H1 (cell line): ENCODE measurements around the gene PLEKHM3. TPM values are rescaled to one million over a fixed set of nuclear protein-coding genes. Genes with fewer than 3 reads are reported as not detected.

Experiments
- CTCF ChIA-PET: fragments of 300-600 bp; sonication (Branson Sonifier 250); formaldehyde crosslinking; loops from one replicate; lab custom pipeline; 2021; ENCODE audit not compliant: partially characterized antibody; lab: Charles Lee
- POLR2A ChIA-PET: fragments of 300-600 bp; sonication (Branson Sonifier 250); formaldehyde crosslinking; loops from one replicate; lab custom pipeline; 2021; ENCODE audit warnings: inconsistent platforms; ENCODE audit not compliant: partially characterized antibody; lab: Charles Lee
- DNase-seq, 2 experiments: peaks; one replicate each; pipeline versions ENCODE4 v3.0.0 to v3.0.0-alpha.2; 2010 to 2022; ENCODE audit warnings: low spot score in 2 of 2, low read depth in 1 of 2, mixed read lengths in 1 of 2
- FAIRE-seq: peaks from 2 replicates; lab custom pipeline; 2011; peaks lifted over from hg19 to GRCh38; lab: Jason Lieb, UNC
- H2AFZ ChIP-seq: 2 replicates; pipeline ENCODE4 v1.8.1; 2012; ENCODE audit warnings: low read length, inconsistent platforms
- H2AK5ac ChIP-seq: 2 replicates; pipeline ENCODE4 v1.6.1; 2013; ENCODE audit warnings: low read depth, low read length
- H2BK120ac ChIP-seq: replicated peaks from 2 replicates; pipeline ENCODE3; 2013; ENCODE audit warnings: low read depth, low read length, inconsistent platforms
- H2BK12ac ChIP-seq: 2 replicates; pipeline ENCODE4 v1.6.1; 2013; ENCODE audit warnings: low read depth, low read length
- H2BK15ac ChIP-seq: 2 replicates; pipeline ENCODE4 v1.6.1; 2013; ENCODE audit warnings: low read length
- H2BK20ac ChIP-seq: 2 replicates; pipeline ENCODE4 v1.6.1; 2013; ENCODE audit warnings: low read length
- H2BK5ac ChIP-seq: 2 replicates; pipeline ENCODE4 v1.6.1; 2013; ENCODE audit warnings: low read depth, low read length
- H3K14ac ChIP-seq: 2 replicates; pipeline ENCODE4 v1.6.1; 2013; ENCODE audit warnings: inconsistent platforms; ENCODE audit not compliant: insufficient read length
- H3K18ac ChIP-seq: 2 replicates; pipeline ENCODE4 v1.6.1; 2013; ENCODE audit warnings: low read length; ENCODE audit errors: extremely low read depth
- H3K23ac ChIP-seq: 2 replicates; pipeline ENCODE4 v1.6.1; 2013; ENCODE audit warnings: inconsistent platforms; ENCODE audit not compliant: insufficient read length
- H3K23me2 ChIP-seq: 2 replicates; pipeline ENCODE4 v1.6.1; 2013; ENCODE audit warnings: low read depth, low read length
- H3K27ac ChIP-seq: 2 replicates; pipeline ENCODE4 v1.6.1; 2011; ENCODE audit warnings: low read depth, low read length, inconsistent platforms
- H3K27me3 ChIP-seq, 4 experiments: replicated peaks in 1 of 4; 1 replicate in 1 of 4; 2 replicates in 3 of 4; pipeline versions ENCODE4 v1.6.1 to v1.8.1; 2011 to 2013; ENCODE audit warnings: low read length in 3 of 4, mild to moderate bottlenecking in 3 of 4, inconsistent platforms in 2 of 4, mixed read lengths in 2 of 4, moderate library complexity in 1 of 4; ENCODE audit not compliant: control insufficient read depth in 3 of 4, insufficient read depth in 3 of 4; ENCODE audit errors: extremely low read depth in 1 of 4
- H3K36me3 ChIP-seq, 4 experiments: 2 replicates each; pipeline versions ENCODE4 v1.6.1 to v1.8.1; 2011 to 2013; ENCODE audit warnings: mild to moderate bottlenecking in 4 of 4, low read length in 3 of 4, moderate library complexity in 2 of 4, control low read depth in 1 of 4, inconsistent platforms in 1 of 4; ENCODE audit not compliant: insufficient read depth in 4 of 4, control insufficient read depth in 2 of 4
- H3K4ac ChIP-seq: replicated peaks from 2 replicates; pipeline ENCODE3; 2013; ENCODE audit warnings: low read length, low read depth, mixed read lengths, inconsistent platforms; ENCODE audit not compliant: insufficient read length
- H3K4me1 ChIP-seq, 4 experiments: replicated peaks in 1 of 4; 1 replicate in 1 of 4; 2 replicates in 3 of 4; pipeline versions ENCODE4 v1.6.1 to v1.8.1; 2011 to 2013; ENCODE audit warnings: low read length in 3 of 4, inconsistent platforms in 2 of 4, mixed read lengths in 1 of 4; ENCODE audit not compliant: insufficient read depth in 4 of 4, control insufficient read depth in 3 of 4
- H3K4me2 ChIP-seq, 2 experiments: 2 replicates each; pipeline versions ENCODE4 v1.6.1 to v1.8.1; 2011 to 2013; ENCODE audit warnings: low read depth in 2 of 2, low read length in 2 of 2, control low read depth in 1 of 2, inconsistent platforms in 1 of 2, mild to moderate bottlenecking in 1 of 2; ENCODE audit not compliant: insufficient read depth in 1 of 2
- H3K4me3 ChIP-seq, 4 experiments: fragments of 200-600, 300-600 bp in 1 of 4; sonication (generic), shearing (Covaris generic), sonication (Bioruptor Twin) in 1 of 4; 2 replicates each; pipeline versions ENCODE4 v1.5.1 to v1.8.1; 2011 to 2016; ENCODE audit warnings: low read length in 4 of 4, low read depth in 3 of 4, control low read depth in 2 of 4, inconsistent platforms in 2 of 4, mild to moderate bottlenecking in 2 of 4, mixed read lengths in 1 of 4, moderate library complexity in 1 of 4; ENCODE audit not compliant: insufficient read depth in 2 of 4; ENCODE audit errors: extremely low read depth in 1 of 4
- H3K56ac ChIP-seq: replicated peaks from 2 replicates; pipeline ENCODE3; 2013; ENCODE audit warnings: low read depth, mild to moderate bottlenecking, mixed read lengths, low read length, inconsistent platforms; ENCODE audit not compliant: insufficient read length
- H3K79me1 ChIP-seq: 2 replicates; pipeline ENCODE4 v1.6.1; 2013; ENCODE audit warnings: low read depth, low read length, control low read depth
- H3K79me2 ChIP-seq, 2 experiments: 2 replicates each; pipeline versions ENCODE4 v1.6.1 to v1.8.1; 2012 to 2013; ENCODE audit warnings: low read length in 2 of 2, mild to moderate bottlenecking in 2 of 2, inconsistent platforms in 1 of 2; ENCODE audit not compliant: insufficient read depth in 2 of 2, control insufficient read depth in 1 of 2
- H3K9ac ChIP-seq, 4 experiments: replicated peaks in 1 of 4; 1 replicate in 1 of 4; 2 replicates in 3 of 4; pipeline versions ENCODE4 v1.6.1 to v1.8.1; 2011 to 2013; ENCODE audit warnings: low read depth in 3 of 4, low read length in 3 of 4, control low read depth in 2 of 4, mild to moderate bottlenecking in 2 of 4, moderate library complexity in 2 of 4, inconsistent platforms in 1 of 4; ENCODE audit errors: extremely low read depth in 1 of 4
- H3K9me3 ChIP-seq, 2 experiments: 2 replicates each; pipeline versions ENCODE4 v1.6.1 to v1.8.1; 2012 to 2013; ENCODE audit warnings: mild to moderate bottlenecking in 2 of 2, moderate library complexity in 2 of 2, control low read depth in 1 of 2, inconsistent platforms in 1 of 2, low read depth in 1 of 2, low read length in 1 of 2, mixed read lengths in 1 of 2; ENCODE audit not compliant: insufficient read depth in 2 of 2
- H4K20me1 ChIP-seq, 2 experiments: replicated peaks in 1 of 2; 2 replicates each; pipeline versions ENCODE3 to v1.8.1; 2011 to 2013; ENCODE audit warnings: inconsistent platforms in 2 of 2, low read length in 2 of 2, mild to moderate bottlenecking in 1 of 2; ENCODE audit not compliant: insufficient read depth in 2 of 2, control insufficient read depth in 1 of 2
- H4K5ac ChIP-seq: 2 replicates; pipeline ENCODE4 v1.6.1; 2013; ENCODE audit warnings: low read length, low read depth, mixed read lengths, inconsistent platforms; ENCODE audit not compliant: insufficient read length
- H4K8ac ChIP-seq: 2 replicates; pipeline ENCODE4 v1.8.0; 2013; ENCODE audit warnings: mild to moderate bottlenecking, moderate library complexity, low read length, inconsistent platforms; ENCODE audit not compliant: insufficient read depth; ENCODE audit errors: extremely low read depth
- H4K91ac ChIP-seq: replicated peaks from 2 replicates; pipeline ENCODE3; 2013; ENCODE audit warnings: low read length, mixed read lengths, inconsistent platforms; ENCODE audit not compliant: insufficient read length
- CREB1 ChIP-seq: IDR thresholded peaks from 2 replicates; pipeline ENCODE4 v1.6.1; 2012; ENCODE audit warnings: inconsistent platforms
- CTBP2 ChIP-seq: IDR thresholded peaks from 2 replicates; pipeline ENCODE4 v1.7.0; 2011; ENCODE audit warnings: borderline replicate concordance, mild to moderate bottlenecking, moderate library complexity, mixed read lengths, low read length; ENCODE audit not compliant: insufficient read depth, insufficient read length
- HDAC2 ChIP-seq, 2 experiments: fragments of 300-600 bp in 1 of 2; sonication (generic) in 1 of 2; IDR thresholded peaks; 2 replicates each; pipeline ENCODE4 v1.6.1; 2011 to 2012; ENCODE audit warnings: low read depth in 2 of 2, low read length in 2 of 2, mild to moderate bottlenecking in 2 of 2, moderate library complexity in 2 of 2, borderline replicate concordance in 1 of 2, inconsistent platforms in 1 of 2
- HDAC6 ChIP-seq: IDR thresholded peaks from one replicate; pipeline ENCODE4 v1.7.1; 2012; ENCODE audit warnings: low read depth, mild to moderate bottlenecking, inconsistent platforms, low read length, moderate library complexity
- MAFK ChIP-seq: IDR thresholded peaks from 2 replicates; pipeline ENCODE4 v1.6.1; 2012; ENCODE audit warnings: low read depth, mild to moderate bottlenecking, improper control_type of control experiment, low read length
- PHF8 ChIP-seq: fragments of 200-600 bp; sonication (generic); conservative IDR thresholded peaks from 2 replicates; pipeline ENCODE4 v1.7.1; 2012; ENCODE audit warnings: low read depth, mild to moderate bottlenecking, inconsistent platforms, low read length, moderate library complexity
- RFX5 ChIP-seq: IDR thresholded peaks from 2 replicates; pipeline ENCODE4 v1.6.1; 2011; ENCODE audit warnings: low read depth, low read length, improper control_type of control experiment, borderline replicate concordance
- SAP30 ChIP-seq: fragments of 300-600 bp; sonication (generic); IDR thresholded peaks from 2 replicates; pipeline ENCODE4 v1.7.1; 2012; ENCODE audit warnings: low read length, moderate library complexity, mild to moderate bottlenecking, inconsistent platforms; ENCODE audit not compliant: insufficient read depth, insufficient replicate concordance
- TBP ChIP-seq: IDR thresholded peaks from 2 replicates; pipeline ENCODE4 v1.6.1; 2011; ENCODE audit warnings: low read depth, low read length, improper control_type of control experiment
- WGBS, 2 experiments: shearing (Covaris generic) in 1 of 2; methylation state at CpG; one replicate each; pipeline versions ENCODE4 v1.1.6 to v1.1.7; 2013 to 2015; ENCODE audit warnings: low lambda C conversion rate in 2 of 2, mixed read lengths in 2 of 2, inconsistent platforms in 1 of 2, low coverage in 1 of 2, missing lambda C conversion rate in 1 of 2; ENCODE audit not compliant: insufficient replicate concordance in 2 of 2, insufficient coverage in 1 of 2, insufficient read length in 1 of 2; ENCODE audit errors: extremely low coverage in 1 of 2, missing lambda C conversion rate in 1 of 2; 5-methylcytosine and 5-hydroxymethylcytosine counted together
- polyA plus RNA-seq, 7 experiments: library from polyadenylated mRNA; depleted of rRNA in 3 of 7; stranded (reverse) in 5 of 7; unstranded in 2 of 7; fragments of >200 nt in 5 of 7; fragments of 200-250 nt in 2 of 7; gene quantifications; 1 replicate in 5 of 7; 2 replicates in 1 of 7; 4 replicates in 1 of 7; pipeline versions ENCODE4 v1.2.1 to v1.2.3, GENCODE V29; 2011 to 2013; ENCODE audit warnings: missing spikeins in 2 of 7, mixed read lengths in 2 of 7
- total RNA-seq: library from RNA; stranded (reverse); fragmentation: NEBNext Ultra II Directional; extraction: Animal tissue kit (Norgen Biotek cat#: 25700); gene quantifications from 2 replicates; pipeline ENCODE4 v1.2.1, GENCODE V29; 2021
- TF ChIP-seq, protein P1 (sequence below): IDR thresholded peaks from 2 replicates; pipeline ENCODE4 v1.6.1; 2012; ENCODE audit warnings: inconsistent platforms
- TF ChIP-seq, protein P2 (sequence below): IDR thresholded peaks from 2 replicates; pipeline ENCODE4 v1.6.1; 2012; ENCODE audit warnings: inconsistent platforms

Gene PLEKHM3
- total and polyA plus RNA-seq, 2 of the 8 experiments (the other 6 are each of a cell fraction or from before 2014, with no cell fraction given) = 2.3 to 5.8 TPM

DNA sequence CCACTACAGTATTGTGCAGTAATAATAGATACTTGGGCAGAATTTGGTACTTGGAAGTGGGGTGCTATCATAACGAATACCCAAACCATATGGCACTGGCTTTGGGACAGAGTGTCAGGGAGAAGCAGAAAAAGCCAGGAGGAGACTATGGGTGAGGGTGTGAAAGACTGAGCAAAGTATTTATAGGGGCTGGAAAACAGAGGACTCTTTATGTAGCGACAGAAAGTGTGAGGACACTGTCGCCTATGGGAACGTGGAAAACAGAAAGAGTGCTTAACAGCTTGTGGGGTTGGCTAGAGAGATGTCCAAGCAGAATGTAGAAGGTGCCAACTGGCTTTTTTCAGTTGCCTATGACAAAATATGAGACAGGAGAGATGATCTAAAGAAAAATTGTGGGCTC, 40.7 kb upstream of the PLEKHM3 start:
- CTCF ChIA-PET = interaction anchor here (0.9 to 2.2 kb wide), 4 partner anchors 11 to 439 kb away, joined by 3 to 11 read pairs (median 9); no protein-coding TSS in a partner anchor
- H3K23me2 ChIP-seq = no peaks in the 10 kb centered on the region
- H3K27me3 ChIP-seq = no peaks in the 10 kb centered on the region
- WGBS, 2 experiments = 91% methylated on average over 4 of the region's 4 CpGs; no CpG with 5 or more reads in 1 of the 2 experiments
- POLR2A ChIA-PET = no interaction called here
- no peak overlapping the region for H3K4ac ChIP-seq
- no peak overlapping the region for H2AK5ac ChIP-seq
- H3K18ac ChIP-seq = no peak overlapping the region
- no peaks in the 10 kb centered on the region for H3K79me2 ChIP-seq
- H3K23ac ChIP-seq = no peak overlapping the region
- H3K79me1 ChIP-seq = no peaks in the 10 kb centered on the region
- no peak overlapping the region for H2BK12ac ChIP-seq
- no peaks in the 10 kb centered on the region for H3K4me1 ChIP-seq
- no peak for FAIRE-seq
- no peak overlapping the region for H2AFZ ChIP-seq
- H4K91ac ChIP-seq = no peak overlapping the region
- no peak overlapping the region for H2BK20ac ChIP-seq
- H3K56ac ChIP-seq = no peak overlapping the region
- no peak overlapping the region for H4K8ac ChIP-seq
- DNase-seq = no peak
- H3K27ac ChIP-seq = no peak overlapping the region
- no peak overlapping the region for H2BK15ac ChIP-seq
- no peaks in the 10 kb centered on the region for H3K9me3 ChIP-seq
- H3K4me3 ChIP-seq = no peak overlapping the region
- no peak overlapping the region for H3K4me2 ChIP-seq
- no peak overlapping the region for H4K5ac ChIP-seq
- H3K36me3 ChIP-seq = no peaks in the 10 kb centered on the region
- no peak overlapping the region for H2BK5ac ChIP-seq
- no peak overlapping the region for H3K9ac ChIP-seq
- H2BK120ac ChIP-seq = no peak overlapping the region
- no peak overlapping the region for H3K14ac ChIP-seq
- H4K20me1 ChIP-seq = no peaks in the 10 kb centered on the region
- TF ChIP-seq CTBP2 (no peak), HDAC6 (no peak), CREB1 (no peak), PHF8 (no peak), TBP (no peak), HDAC2 (IDR thresholded peaks at IDR 0.05; ENCODE audit: borderline replicate concordance in 1 of 2, low read depth in 2 of 2, low read length in 2 of 2) (no peak), MAFK (no peak), RFX5 (no peak), SAP30 (no peak)
- TF ChIP-seq, protein P1, sequence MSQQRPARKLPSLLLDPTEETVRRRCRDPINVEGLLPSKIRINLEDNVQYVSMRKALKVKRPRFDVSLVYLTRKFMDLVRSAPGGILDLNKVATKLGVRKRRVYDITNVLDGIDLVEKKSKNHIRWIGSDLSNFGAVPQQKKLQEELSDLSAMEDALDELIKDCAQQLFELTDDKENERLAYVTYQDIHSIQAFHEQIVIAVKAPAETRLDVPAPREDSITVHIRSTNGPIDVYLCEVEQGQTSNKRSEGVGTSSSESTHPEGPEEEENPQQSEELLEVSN = no peak
- TF ChIP-seq, protein P2, sequence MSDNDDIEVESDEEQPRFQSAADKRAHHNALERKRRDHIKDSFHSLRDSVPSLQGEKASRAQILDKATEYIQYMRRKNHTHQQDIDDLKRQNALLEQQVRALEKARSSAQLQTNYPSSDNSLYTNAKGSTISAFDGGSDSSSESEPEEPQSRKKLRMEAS = no peak
